OCI-LY1 (cell line): ENCODE measurements around the gene MSX1.

ENCODE experiments used
- H2AFZ ChIP-seq: fragments of 200-600 bp; sonication (generic), shearing (Covaris generic); 2 replicates; pipeline ENCODE4 v1.6.0; 2014; ENCODE audit warnings: antibody characterized with exemption, mild to moderate bottlenecking, low read length
- H3F3A ChIP-seq: fragments of 200-600 bp; sonication (generic), shearing (Covaris generic); 2 replicates; pipeline ENCODE4 v1.6.0; 2014; ENCODE audit warnings: mild to moderate bottlenecking, antibody characterized with exemption, low read length, moderate library complexity; ENCODE audit not compliant: insufficient read depth
- H3K27ac ChIP-seq: fragments of 200-600 bp; sonication (generic); 2 replicates; pipeline ENCODE4 v1.5.1; 2014; ENCODE audit warnings: low read length, mixed run types, mild to moderate bottlenecking, low read depth; ENCODE audit not compliant: poor library complexity, severe bottlenecking
- H3K27me3 ChIP-seq: fragments of 200-600 bp; sonication (generic); 2 replicates; pipeline ENCODE4 v1.6.0; 2014; ENCODE audit warnings: antibody characterized with exemption, mild to moderate bottlenecking, low read length, moderate library complexity; ENCODE audit not compliant: insufficient read depth
- H3K36me3 ChIP-seq: fragments of 200-600 bp; sonication (generic); 2 replicates; pipeline ENCODE4 v1.6.1; 2014; ENCODE audit warnings: mild to moderate bottlenecking, antibody characterized with exemption, low read length, moderate library complexity, mixed read lengths; ENCODE audit not compliant: insufficient read depth
- H3K4me1 ChIP-seq: fragments of 200-600 bp; sonication (generic); 2 replicates; pipeline ENCODE4 v1.5.1; 2014; ENCODE audit warnings: mild to moderate bottlenecking, low read length, moderate library complexity; ENCODE audit not compliant: insufficient read depth, severe bottlenecking
- H3K4me2 ChIP-seq: fragments of 200-600 bp; sonication (generic), shearing (Covaris generic); 2 replicates; pipeline ENCODE4 v1.6.1; 2014; ENCODE audit warnings: low read length
- H3K4me3 ChIP-seq: fragments of 200-600 bp; sonication (generic); 2 replicates; pipeline ENCODE4 v1.5.1; 2014; ENCODE audit warnings: low read length, low read depth, mild to moderate bottlenecking, mixed read lengths; ENCODE audit not compliant: poor library complexity, severe bottlenecking
- H3K79me2 ChIP-seq: fragments of 200-600 bp; shearing (Covaris generic); 2 replicates; pipeline ENCODE4 v1.6.1; 2016; ENCODE audit warnings: mixed run types, low read length, mixed read lengths; ENCODE audit not compliant: insufficient read depth
- H3K9ac ChIP-seq: fragments of 200-600 bp; sonication (generic), shearing (Covaris generic); 2 replicates; pipeline ENCODE4 v1.6.1; 2014; ENCODE audit warnings: mild to moderate bottlenecking, low read length, mixed read lengths
- H3K9me2 ChIP-seq: fragments of 200-600 bp; sonication (generic), shearing (Covaris generic); 2 replicates; pipeline ENCODE4 v1.6.1; 2014; ENCODE audit warnings: low read depth, mild to moderate bottlenecking, low read length, mixed read lengths
- H3K9me3 ChIP-seq: fragments of 200-600 bp; shearing (Covaris generic); 2 replicates; pipeline ENCODE4 v1.6.1; 2014; ENCODE audit warnings: low read length, mixed read lengths
- H4K20me1 ChIP-seq: fragments of 200-600 bp; sonication (generic), shearing (Covaris generic); 2 replicates; pipeline ENCODE4 v1.6.0; 2016; ENCODE audit warnings: mild to moderate bottlenecking, low read length; ENCODE audit not compliant: insufficient read depth
- EZH2 ChIP-seq: fragments of 200-600 bp; sonication (generic), shearing (Covaris generic); IDR thresholded peaks from 2 replicates; pipeline ENCODE4 v1.8.0; 2017; ENCODE audit warnings: borderline replicate concordance, mixed run types, mild to moderate bottlenecking, antibody characterized with exemption, low read length, moderate library complexity, mixed read lengths
- TF ChIP-seq, protein P1 (sequence below): fragments of 200-600 bp; sonication (generic), shearing (Covaris generic); IDR thresholded peaks from 2 replicates; pipeline ENCODE4 v1.5.1; 2017; ENCODE audit warnings: mild to moderate bottlenecking, antibody characterized with exemption, low read length, moderate library complexity, mixed read lengths

MSX1 gene

DNA sequence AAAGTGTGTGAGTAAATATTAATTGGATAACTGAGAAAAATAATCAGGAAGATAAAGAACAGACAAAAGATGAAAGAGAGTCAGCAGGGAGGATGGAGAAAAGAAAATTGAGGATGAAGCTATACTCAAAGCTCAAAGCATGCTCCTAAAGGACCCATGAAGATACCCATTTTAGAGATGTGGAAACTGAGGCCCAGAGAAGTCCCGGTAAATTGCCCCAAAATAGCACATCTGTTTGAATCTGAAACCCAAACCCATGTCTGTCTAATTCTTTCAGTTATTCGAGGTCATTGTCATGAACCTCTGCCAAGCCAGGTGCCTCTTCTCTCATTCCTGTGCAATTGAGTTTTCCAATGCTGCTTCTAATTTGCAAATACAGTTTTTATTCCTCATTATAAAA lies 29.6 kb upstream of the MSX1 start:
- no peak for TF ChIP-seq EZH2
- TF ChIP-seq, protein P1, sequence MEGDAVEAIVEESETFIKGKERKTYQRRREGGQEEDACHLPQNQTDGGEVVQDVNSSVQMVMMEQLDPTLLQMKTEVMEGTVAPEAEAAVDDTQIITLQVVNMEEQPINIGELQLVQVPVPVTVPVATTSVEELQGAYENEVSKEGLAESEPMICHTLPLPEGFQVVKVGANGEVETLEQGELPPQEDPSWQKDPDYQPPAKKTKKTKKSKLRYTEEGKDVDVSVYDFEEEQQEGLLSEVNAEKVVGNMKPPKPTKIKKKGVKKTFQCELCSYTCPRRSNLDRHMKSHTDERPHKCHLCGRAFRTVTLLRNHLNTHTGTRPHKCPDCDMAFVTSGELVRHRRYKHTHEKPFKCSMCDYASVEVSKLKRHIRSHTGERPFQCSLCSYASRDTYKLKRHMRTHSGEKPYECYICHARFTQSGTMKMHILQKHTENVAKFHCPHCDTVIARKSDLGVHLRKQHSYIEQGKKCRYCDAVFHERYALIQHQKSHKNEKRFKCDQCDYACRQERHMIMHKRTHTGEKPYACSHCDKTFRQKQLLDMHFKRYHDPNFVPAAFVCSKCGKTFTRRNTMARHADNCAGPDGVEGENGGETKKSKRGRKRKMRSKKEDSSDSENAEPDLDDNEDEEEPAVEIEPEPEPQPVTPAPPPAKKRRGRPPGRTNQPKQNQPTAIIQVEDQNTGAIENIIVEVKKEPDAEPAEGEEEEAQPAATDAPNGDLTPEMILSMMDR: no peak
- Histone ChIP-seq H3K9me2 (no peaks in the 10 kb centered on the region), H3K27me3 (no peaks in the 10 kb centered on the region), H3K4me3 (no peak overlapping the region), H2AFZ (no peak overlapping the region), H3K27ac (no peak overlapping the region), H4K20me1 (no peaks in the 10 kb centered on the region), H3K9me3 (no peaks in the 10 kb centered on the region), H3K79me2 (no peaks in the 10 kb centered on the region), H3K36me3 (no peaks in the 10 kb centered on the region), H3F3A (no peaks in the 10 kb centered on the region), H3K9ac (no peak overlapping the region), H3K4me2 (no peak overlapping the region), H3K4me1 (no peaks in the 10 kb centered on the region)

DNA sequence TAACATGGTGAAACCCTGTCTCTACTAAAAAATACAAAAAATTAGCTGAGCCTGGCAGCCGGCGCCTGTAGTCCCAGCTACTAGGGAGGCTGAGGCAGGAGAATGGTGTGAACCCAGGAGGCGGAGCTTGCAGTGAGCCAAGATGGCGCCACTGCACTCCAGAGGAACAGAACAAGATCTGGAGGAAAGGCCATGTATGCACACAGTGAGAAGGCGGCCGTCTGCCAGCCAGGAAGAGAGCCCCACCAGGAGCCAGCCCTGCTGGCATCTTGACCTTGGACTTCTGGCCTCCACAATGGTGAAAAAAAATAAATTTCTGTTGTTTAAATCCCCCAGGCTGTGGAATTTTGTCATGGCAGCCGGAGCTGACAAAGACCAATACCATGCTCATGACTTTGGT lies 28.2 kb upstream of the MSX1 start:
- no peak overlapping the region for H3K9ac ChIP-seq
- TF ChIP-seq EZH2: no peak
- TF ChIP-seq, protein P1: no peak
- H2AFZ ChIP-seq: no peak overlapping the region
- no peaks in the 10 kb centered on the region for H3K79me2 ChIP-seq
- H3K27ac ChIP-seq: no peak overlapping the region
- H3F3A ChIP-seq: no peaks in the 10 kb centered on the region
- H3K9me3 ChIP-seq: no peaks in the 10 kb centered on the region
- H4K20me1 ChIP-seq: no peaks in the 10 kb centered on the region
- H3K36me3 ChIP-seq: no peaks in the 10 kb centered on the region
- H3K9me2 ChIP-seq: no peaks in the 10 kb centered on the region
- H3K4me3 ChIP-seq: no peak overlapping the region
- no peaks in the 10 kb centered on the region for H3K27me3 ChIP-seq
- no peaks in the 10 kb centered on the region for H3K4me1 ChIP-seq
- H3K4me2 ChIP-seq: no peak overlapping the region

DNA sequence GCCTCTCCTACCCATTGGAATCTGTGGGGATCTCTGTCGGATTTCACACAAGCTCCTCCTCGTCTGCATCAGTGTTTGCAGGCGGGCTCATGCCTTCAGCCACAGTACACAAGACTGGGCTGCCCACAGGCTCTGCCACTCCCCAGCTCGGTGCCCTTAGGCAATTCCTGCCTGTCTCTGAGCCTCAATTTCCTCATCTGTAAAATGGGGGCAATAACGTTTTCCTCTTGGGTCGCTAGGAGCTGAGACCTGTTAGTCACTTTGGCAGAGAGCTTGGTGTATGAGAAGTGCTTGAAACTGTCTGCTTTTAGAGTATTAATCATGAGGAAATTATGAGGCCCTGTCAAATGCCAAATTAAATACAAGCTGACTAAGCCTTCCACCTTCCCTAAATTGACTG lies 27.6 kb upstream of the MSX1 start:
- H3K9me3 ChIP-seq: no peaks in the 10 kb centered on the region
- H4K20me1 ChIP-seq: no peaks in the 10 kb centered on the region
- H3K4me3 ChIP-seq: no peak overlapping the region
- no peak overlapping the region for H3K9ac ChIP-seq
- no peak overlapping the region for H3K27ac ChIP-seq
- H3K9me2 ChIP-seq: no peaks in the 10 kb centered on the region
- no peak for TF ChIP-seq EZH2
- TF ChIP-seq, protein P1: no peak
- no peaks in the 10 kb centered on the region for H3K36me3 ChIP-seq
- no peaks in the 10 kb centered on the region for H3F3A ChIP-seq
- no peaks in the 10 kb centered on the region for H3K27me3 ChIP-seq
- no peak overlapping the region for H3K4me2 ChIP-seq
- H2AFZ ChIP-seq: no peak overlapping the region
- no peaks in the 10 kb centered on the region for H3K79me2 ChIP-seq
- no peaks in the 10 kb centered on the region for H3K4me1 ChIP-seq
